ENCODE results near the gene DLG2.

GRCh38 chr11:83863272-83863671 lies 1763.9 kb downstream of the DLG2 start:
- no peak for TF ChIP-seq EZH2 (IDR thresholded peaks at IDR 0.05; ENCODE audit: low read depth, low read length, severe bottlenecking)
- no peak for TF ChIP-seq POLR2AphosphoS5 (IDR thresholded peaks at IDR 0.05; ENCODE audit: low read depth, low read length)
- TF ChIP-seq JUND (IDR thresholded peaks at IDR 0.05; ENCODE audit: low read length): no peak
- no peak for TF ChIP-seq NRF1 (IDR thresholded peaks at IDR 0.05; ENCODE audit: low read depth, low read length)
- no peak for TF ChIP-seq GTF2F1 (IDR thresholded peaks at IDR 0.05; ENCODE audit: borderline replicate concordance, low read depth, low read length)
- no peak for TF ChIP-seq E2F6 (IDR thresholded peaks at IDR 0.05)
- no peak for TF ChIP-seq ATF3 (IDR thresholded peaks at IDR 0.05; ENCODE audit: insufficient read depth, low read depth, low read length)
- TF ChIP-seq CTCF (IDR thresholded peaks at IDR 0.05; ENCODE audit: control extremely low read depth in 1 of 3, insufficient read depth in 1 of 3, low read depth in 1 of 3, low read length in 3 of 3): no peak
- no peak for TF ChIP-seq GABPA (IDR thresholded peaks at IDR 0.05; ENCODE audit: borderline replicate concordance, insufficient read depth, low read length)
- no peak for TF ChIP-seq KDM5A (IDR thresholded peaks at IDR 0.05; ENCODE audit: low read length)
- TF ChIP-seq RBBP5 (IDR thresholded peaks at IDR 0.05; ENCODE audit: borderline replicate concordance, low read depth, low read length): no peak
- no peak for TF ChIP-seq TBP (IDR thresholded peaks at IDR 0.05; ENCODE audit: low read depth, low read length)
